HG03159 (cell line): ENCODE measurements around the gene JAKMIP2.
"Not testable (repeated sequence)": the region's sequence is repeated elsewhere in the genome, so short reads cannot be mapped to it uniquely, and the experiment has no call there.

ENCODE experiments used
- ATAC-seq: cut with Tn5 transposase; IDR thresholded peaks from one replicate; pipeline ENCODE4 v1.9.1; 2021; ENCODE audit warnings: mild to moderate bottlenecking, moderate library complexity; ENCODE audit not compliant: unreplicated experiment

Gene JAKMIP2

GRCh38 chr5:147617711-147618350 lies 164.7 kb downstream of the JAKMIP2 start:
- ATAC-seq = no peak

DNA sequence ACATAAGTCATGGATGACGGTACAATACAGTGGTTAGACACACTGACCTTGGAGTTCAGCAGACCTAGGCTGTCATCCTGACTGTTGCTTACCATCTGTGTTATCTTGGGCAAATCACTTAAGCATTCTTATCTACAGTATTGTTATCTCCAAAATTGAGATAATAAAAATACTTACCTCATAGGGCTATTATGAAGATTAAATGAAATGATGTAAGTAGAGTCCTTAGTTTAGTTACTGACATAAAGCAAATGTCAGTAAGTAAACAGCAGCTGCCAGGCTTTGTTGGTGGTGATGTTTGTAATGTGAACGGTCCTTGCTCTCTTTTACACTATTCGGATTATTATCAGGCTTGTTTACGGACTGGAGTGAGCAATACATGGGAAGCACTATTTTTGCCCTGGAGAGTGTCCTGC lies 165.3 kb downstream of the JAKMIP2 start:
- ATAC-seq = no peak

DNA sequence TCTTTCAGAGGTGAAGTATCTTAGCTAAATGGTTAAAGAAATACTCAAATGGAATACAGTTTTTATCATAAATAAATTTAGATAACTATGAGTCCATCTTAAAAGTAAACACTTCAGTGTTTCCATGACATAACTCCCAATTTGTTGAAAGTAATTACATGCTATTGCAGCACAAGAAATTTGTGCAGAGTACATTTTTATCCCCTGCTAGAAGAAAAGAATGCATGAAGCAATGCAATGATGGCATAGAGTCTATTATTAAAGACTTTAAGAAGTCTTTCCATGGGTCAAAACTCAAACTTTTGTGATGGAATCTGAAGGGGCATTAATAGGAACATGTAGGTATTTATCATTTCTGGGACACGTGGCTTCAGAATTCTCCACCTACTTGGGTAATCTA lies 166.1 kb downstream of the JAKMIP2 start:
- ATAC-seq = no peak

DNA sequence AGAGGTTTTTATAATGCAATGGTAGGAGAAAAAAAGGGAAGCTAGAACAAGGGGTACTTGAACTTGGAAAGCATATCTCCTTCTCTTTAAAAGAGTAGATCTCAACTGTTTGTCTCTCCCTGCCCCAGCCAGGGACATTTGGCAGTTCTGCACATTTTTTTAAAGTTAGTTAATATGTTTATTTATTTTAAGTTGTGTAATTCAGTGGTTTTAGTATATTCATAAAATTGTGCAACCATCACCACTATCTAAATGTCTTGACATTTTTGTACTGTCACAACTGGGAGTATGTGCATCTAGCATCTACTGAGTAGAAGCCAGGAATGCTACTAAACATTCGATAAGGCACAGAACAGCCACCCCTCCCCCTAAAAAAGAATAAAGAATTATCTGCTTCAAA lies 169.2 kb downstream of the JAKMIP2 start:
- no peak for ATAC-seq

DNA sequence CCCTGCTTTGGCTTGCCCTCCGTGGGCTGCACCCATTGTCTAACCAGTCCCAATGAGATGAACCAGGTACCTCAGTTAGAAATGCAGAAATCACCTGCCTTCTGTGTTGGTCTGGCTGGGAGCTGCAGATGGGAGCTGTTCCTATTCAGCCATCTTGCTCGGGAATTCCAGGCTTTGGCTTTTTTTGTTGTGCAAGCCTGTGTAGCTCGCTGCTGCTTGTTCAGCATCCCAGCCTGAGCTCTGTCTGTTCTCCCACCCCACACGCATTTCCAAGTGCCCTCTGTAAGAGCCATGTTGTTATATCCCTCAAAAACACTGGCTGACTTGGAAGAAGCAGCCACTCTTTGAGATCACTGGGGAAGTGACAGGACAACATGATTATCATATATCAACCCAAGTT lies 171.0 kb downstream of the JAKMIP2 start:
- ATAC-seq = no peak

DNA sequence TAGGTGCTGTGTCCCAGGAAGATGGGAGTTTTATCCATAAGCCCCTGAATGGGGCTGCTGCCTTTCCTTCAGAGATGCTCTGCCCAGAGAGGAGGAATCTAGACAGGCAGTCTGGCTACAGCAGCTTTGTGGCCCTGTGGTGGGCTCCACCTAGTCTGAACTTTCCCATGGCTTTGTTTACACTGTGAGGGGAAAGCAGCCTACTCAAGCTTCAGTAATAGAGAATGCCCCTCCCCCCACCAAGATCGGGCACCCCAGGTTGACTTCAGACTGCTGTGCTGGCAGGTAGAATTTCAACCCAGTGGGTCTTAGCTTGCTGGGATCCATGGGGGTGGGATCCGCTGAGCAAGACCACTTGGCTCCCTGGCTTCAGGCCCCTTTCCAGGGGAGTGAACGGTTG lies 171.7 kb downstream of the JAKMIP2 start:
- ATAC-seq = no peak

DNA sequence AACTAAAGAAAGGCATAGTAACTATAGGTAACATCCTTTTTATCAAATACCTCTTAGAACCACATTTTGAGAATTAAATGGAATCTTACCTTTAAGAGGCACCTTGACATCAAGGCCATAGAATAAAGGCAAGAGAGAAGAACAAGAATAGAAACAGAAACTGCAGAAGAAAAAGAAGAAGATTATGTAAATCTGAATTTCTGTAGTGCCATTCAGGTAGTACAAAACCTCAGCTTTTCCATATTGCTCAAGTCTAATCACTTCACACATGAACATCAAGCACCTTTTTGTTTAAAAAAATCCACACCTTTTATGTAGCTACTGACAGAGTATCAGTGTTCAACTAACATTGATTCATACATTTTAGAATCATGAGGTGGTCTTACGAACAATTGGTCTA lies 180.9 kb downstream of the JAKMIP2 start:
- no peak for ATAC-seq

DNA sequence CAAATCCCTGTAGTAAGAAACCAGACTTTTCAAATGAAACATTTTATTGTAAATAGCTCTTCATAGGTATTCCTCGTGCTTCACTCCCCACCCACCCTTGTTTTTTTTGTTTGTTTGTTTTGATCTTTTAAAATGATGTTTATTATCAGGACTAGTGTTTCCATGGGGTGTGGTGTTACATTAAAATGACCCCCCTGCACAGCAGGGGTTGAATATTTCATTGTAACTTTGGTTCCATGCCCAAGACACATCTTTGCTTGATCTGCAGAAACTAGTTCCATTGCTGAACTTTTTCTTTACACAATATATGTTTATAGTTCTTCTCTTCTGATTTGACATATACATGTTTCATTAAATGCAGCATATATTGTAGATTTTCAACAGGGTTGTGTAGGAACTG lies 191.4 kb downstream of the JAKMIP2 start:
- no peak for ATAC-seq

GRCh38 chr5:147590096-147590495 lies 192.4 kb downstream of the JAKMIP2 start:
- ATAC-seq = no peak

GRCh38 chr5:147586832-147587231 lies 195.7 kb downstream of the JAKMIP2 start:
- ATAC-seq = no peak

- ATAC-seq = no peak
Measured at GRCh38 chr5:147586221-147586620, 196.3 kb downstream of the JAKMIP2 start.

GRCh38 chr5:147582272-147582671 lies 200.3 kb downstream of the JAKMIP2 start:
- ATAC-seq = not testable (repeated sequence)

DNA sequence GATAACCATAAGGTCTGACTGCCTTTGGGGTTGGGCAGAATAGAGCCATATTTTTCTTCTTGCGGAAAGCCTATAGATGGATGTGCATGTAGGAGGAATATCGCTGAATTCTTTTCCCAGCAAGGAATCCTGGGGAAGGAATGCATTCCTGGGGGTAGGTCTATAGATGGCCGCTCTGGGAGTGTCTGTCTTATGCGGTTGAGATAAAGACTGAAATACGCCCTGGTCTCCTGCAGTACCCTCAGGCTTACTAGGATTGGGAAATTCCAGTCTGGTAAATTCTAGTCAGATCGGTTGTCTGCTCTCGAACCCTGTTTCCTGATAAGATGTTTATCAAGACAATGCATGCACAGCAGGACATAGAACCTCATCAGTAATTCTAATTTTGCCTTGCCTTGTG lies 202.1 kb downstream of the JAKMIP2 start:
- not testable (repeated sequence) for ATAC-seq

DNA sequence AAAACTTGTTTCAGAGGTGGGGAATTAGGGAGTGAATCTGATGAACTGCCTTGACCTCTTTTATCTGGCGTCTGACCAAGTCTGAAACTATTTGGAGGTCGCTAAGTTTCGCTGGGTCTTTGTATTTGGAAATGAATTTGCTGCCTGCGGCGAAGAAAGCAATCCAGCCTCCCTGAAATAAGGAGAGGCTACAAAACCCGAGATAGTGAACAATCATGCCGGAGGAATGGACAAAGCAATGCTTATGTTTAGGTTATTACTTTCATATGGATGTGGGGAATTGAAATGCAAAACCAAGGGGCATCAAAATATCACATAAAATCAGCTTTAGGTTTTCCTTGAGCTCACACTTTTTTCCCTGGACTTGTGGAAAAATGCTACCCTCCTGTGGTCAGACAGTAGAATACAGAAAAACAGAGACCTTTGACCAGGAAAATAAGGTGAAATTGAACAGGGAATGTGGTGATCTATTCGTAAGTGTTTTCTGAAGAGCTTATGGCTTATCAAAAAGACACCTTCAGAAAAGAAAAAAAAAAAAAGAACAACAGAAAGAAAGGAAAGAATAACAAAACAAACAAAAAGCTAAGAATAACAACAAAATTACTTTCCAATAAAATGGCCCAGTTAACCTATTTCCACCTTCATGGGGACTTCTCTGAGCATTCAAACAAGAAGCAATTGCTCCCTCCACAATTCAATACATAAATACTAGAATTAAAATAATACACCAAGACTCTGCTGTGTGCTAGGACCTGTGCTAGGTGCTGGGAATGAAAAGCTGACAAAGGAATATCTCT lies 204.1 kb downstream of the JAKMIP2 start:
- ATAC-seq = no peak

- peak; percentile 83 for ATAC-seq
Measured at GRCh38 chr5:147576646-147577535, 205.6 kb downstream of the JAKMIP2 start.

DNA sequence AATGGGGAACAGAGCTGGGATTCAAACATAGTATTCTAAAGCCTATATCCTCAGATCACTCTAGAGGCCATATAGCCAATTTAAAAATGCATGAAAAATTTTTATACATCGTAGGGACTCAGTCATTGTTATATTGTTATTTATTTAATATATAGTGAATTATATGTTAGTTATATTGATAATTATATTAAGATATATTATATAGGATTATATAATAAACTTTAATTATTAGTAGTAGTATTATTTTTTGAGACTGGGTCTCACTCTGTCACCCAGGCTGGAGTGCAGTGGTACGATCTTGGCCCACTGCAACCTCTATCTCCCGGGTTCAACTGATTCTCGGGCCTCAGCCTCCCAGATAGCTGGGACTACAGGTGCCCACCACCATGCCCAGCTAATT lies 206.9 kb downstream of the JAKMIP2 start:
- ATAC-seq = no peak

DNA sequence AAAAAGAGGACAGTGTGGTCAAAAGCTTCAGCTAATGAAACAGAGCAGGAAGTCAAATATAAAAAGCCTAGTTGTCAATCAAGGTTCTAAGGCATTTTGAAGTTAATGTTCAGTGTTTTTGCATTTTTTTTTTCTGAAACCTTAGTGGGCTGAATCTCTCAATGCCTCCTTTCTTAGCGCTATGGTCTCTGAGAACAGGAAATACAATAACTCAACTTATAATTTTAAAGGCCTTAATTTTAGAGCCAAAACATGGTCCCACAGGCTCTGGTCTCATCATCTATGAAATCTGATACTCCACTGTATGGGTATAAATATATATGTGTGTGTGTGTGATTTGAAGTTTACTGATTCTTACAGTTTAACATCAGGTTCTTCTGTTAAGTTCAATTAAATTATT lies 209.3 kb downstream of the JAKMIP2 start:
- ATAC-seq = no peak

- ATAC-seq = no peak
Measured at GRCh38 chr5:147568710-147569406, 213.7 kb downstream of the JAKMIP2 start.

DNA sequence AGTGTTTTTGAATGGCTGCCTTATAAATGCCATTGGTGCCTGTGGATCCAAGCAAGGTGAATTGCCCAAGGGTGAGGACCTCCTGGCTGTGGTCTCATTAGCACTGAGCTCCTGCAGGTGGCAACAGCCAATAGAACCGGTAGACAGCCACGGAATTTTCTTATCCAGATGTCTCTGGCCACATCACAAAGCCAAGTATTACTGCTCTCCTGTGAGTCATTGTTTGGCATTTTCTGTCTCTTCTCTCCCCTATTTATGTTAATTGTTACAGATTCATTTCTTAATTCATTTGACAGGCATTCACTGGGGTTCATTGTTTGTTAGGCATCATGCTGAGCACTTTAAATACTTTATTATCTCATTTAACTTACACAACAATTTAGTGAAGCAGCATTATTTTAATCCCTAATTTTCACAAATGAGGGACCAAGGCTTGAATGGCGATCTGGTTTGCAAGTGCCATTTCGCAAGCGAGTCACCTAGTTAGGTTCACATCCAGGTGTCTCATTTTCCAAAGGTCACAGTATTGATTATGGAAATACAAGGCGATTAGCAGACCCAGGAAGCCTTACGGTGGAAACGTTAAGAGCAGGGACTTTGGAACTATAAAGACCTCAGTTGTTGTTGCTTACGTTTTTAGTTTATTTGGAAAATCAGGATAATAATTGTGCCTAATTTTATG lies 214.5 kb downstream of the JAKMIP2 start:
- ATAC-seq = no peak

DNA sequence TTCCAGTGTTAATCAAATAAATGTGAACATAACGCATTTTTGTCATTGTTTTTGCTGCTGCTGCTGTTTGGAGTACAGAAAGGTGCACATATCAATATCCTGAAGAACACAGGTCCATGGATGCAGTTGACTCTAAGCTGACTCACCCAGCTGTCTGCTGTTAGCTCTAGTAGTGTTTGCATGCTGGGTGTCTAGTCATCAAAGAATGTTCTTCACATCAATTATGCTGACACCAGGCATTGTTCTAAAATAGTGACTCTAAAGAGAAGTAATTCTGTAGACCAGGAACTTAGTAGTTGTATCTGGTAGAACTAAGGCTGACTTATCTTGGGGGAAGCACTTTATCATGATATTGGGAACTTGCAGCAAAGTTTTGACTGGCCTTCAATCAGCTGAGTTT lies 217.0 kb downstream of the JAKMIP2 start:
- no peak for ATAC-seq
